ENCODE results near the gene JMJD4.

- no peak for TF ChIP-seq CTCF (IDR thresholded peaks at IDR 0.05; ENCODE audit: low read depth, low read length)
- no peak for TF ChIP-seq POLR2A (IDR thresholded peaks at IDR 0.05; ENCODE audit: extremely low read depth, insufficient read length)
- TF ChIP-seq MYC (IDR thresholded peaks at IDR 0.05; ENCODE audit: low read depth, low read length) = no peak
- no peak for TF ChIP-seq MAX (IDR thresholded peaks at IDR 0.05; ENCODE audit: low read depth, low read length)
Measured at GRCh38 chr1:227774821-227775661, 39.9 kb upstream of the JMJD4 start.
